ENCODE measurements around the gene COX19.

DNA sequence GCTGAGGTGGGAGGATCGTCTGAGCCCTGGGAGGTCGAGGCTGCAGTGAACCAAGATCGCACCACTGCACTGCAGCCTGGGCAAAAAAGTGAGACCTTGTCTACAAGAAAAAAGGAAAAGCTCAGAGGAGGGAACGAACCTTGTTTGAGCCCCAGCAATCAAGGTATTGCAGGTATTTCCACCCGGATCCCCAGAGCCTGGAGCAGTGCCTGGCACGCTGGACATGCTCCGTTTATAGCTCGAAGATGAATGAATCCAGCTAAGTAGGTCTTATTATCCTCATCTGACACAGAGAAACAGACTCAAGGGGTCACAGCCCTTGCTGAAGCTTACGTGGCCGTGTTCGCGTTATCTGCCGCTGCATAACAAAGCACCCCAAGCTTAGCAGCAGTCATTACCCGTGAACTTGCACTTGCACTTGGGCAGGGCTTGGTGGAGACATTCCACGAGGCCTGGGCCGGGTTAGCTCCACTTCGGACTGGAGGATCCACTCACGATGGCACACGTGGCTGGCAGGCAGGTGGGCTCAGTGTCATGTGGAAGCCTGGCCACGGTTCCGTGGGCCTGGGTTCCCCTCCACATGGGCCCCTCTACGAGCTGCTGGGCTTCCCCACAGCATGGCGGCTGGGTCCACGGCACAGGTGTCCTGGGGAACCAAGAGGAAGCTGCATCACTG is 3.2 kb upstream of the COX19 start:
- TF ChIP-seq FOXA1 (IDR thresholded peaks at IDR 0.05) (no peak), ELF4 (IDR thresholded peaks at IDR 0.05) (no peak), L3MBTL2 (conservative IDR thresholded peaks at IDR 0.05) (no peak), SP1 (IDR thresholded peaks at IDR 0.05) (no peak), SUZ12 (IDR thresholded peaks at IDR 0.05) (no peak), TARDBP (IDR thresholded peaks at IDR 0.05) (no peak), FOXK2 (IDR thresholded peaks at IDR 0.05) (no peak)

Data from HEK293T (cell line).